PC-9 (cell line): ENCODE data around the gene PDE4D. TPM values are rescaled to one million over a fixed set of nuclear protein-coding genes. Genes with fewer than 3 reads are reported as not detected.

Source experiments
- BruUV-seq: library from RNA; stranded (reverse); fragments of 400-500 nt; replicated peaks from 2 replicates; lab custom pipeline; 2021; lab: Mats Ljungman, UMichigan
- CTCF ChIA-PET: fragments of 300-600 bp; sonication (Branson Sonifier 250); formaldehyde crosslinking; loops from one replicate; lab custom pipeline; 2022; ENCODE audit warnings: antibody characterized with exemption; lab: Charles Lee
- POLR2A ChIA-PET: fragments of 300-600 bp; sonication (Branson Sonifier 250); formaldehyde crosslinking; loops from one replicate; lab custom pipeline; 2022; ENCODE audit warnings: antibody characterized with exemption; ENCODE audit not compliant: unreplicated experiment; lab: Charles Lee
- DNase-seq, 2 experiments: peaks; one replicate each; pipeline versions ENCODE4 v3.0.0 to v3.0.0-alpha.2; 2015 to 2022; ENCODE audit warnings: mixed read lengths in 1 of 2
- H2AFZ ChIP-seq: fragments of 200-600 bp; sonication (generic); 2 replicates; pipeline ENCODE4 v1.8.1; 2017; ENCODE audit warnings: antibody characterized with exemption
- H3F3A ChIP-seq: fragments of 200-600 bp; sonication (generic); 2 replicates; pipeline ENCODE4 v1.8.1; 2017; ENCODE audit warnings: antibody characterized with exemption, mild to moderate bottlenecking, low read depth; ENCODE audit not compliant: insufficient read depth
- H3K27ac ChIP-seq: fragments of 200-600 bp; sonication (generic); 2 replicates; pipeline ENCODE4 v1.6.1; 2016; ENCODE audit warnings: mixed run types
- H3K27me3 ChIP-seq: fragments of 200-600 bp; sonication (generic); 2 replicates; pipeline ENCODE4 v1.6.1; 2016; ENCODE audit warnings: low read depth, mixed run types; ENCODE audit not compliant: insufficient read depth
- H3K36me3 ChIP-seq: fragments of 200-600 bp; sonication (generic); 2 replicates; pipeline ENCODE4 v1.6.1; 2016; ENCODE audit warnings: low read depth, mixed run types
- H3K4me1 ChIP-seq: fragments of 200-600 bp; sonication (generic); replicated peaks from 2 replicates; pipeline ENCODE4 v1.6.1; 2016; ENCODE audit warnings: mixed run types; ENCODE audit not compliant: insufficient read depth
- H3K4me2 ChIP-seq: fragments of 200-600 bp; sonication (generic); 2 replicates; pipeline ENCODE4 v1.6.1; 2017; ENCODE audit warnings: mixed run types
- H3K4me3 ChIP-seq: fragments of 200-600 bp; sonication (generic); 2 replicates; pipeline ENCODE4 v1.6.1; 2016; ENCODE audit warnings: mixed run types
- H3K79me2 ChIP-seq: fragments of 200-600 bp; sonication (generic); 2 replicates; pipeline ENCODE4 v1.6.1; 2017; ENCODE audit warnings: low read depth, mixed run types
- H3K9me2 ChIP-seq: fragments of 200-600 bp; sonication (generic); 2 replicates; pipeline ENCODE4 v1.8.1; 2017; ENCODE audit warnings: mild to moderate bottlenecking; ENCODE audit not compliant: insufficient read depth
- H3K9me3 ChIP-seq: fragments of 200-600 bp; sonication (generic); 2 replicates; pipeline ENCODE4 v1.8.1; 2016; ENCODE audit warnings: low read depth; ENCODE audit not compliant: insufficient read depth
- H4K20me1 ChIP-seq: fragments of 200-600 bp; sonication (generic); 2 replicates; pipeline ENCODE4 v1.8.1; 2017; ENCODE audit not compliant: insufficient read depth
- EZH2 ChIP-seq: fragments of 200-600 bp; sonication (generic); IDR thresholded peaks from 2 replicates; pipeline ENCODE4 v1.8.0; 2017; ENCODE audit warnings: antibody characterized with exemption, low read depth
- intact Hi-C: fragments of 100-400 bp; cut with micrococcal nuclease; formaldehyde crosslinking; loops from one replicate; pipeline ENCODE4 v1.10.0; 2022; ENCODE audit not compliant: unreplicated experiment
- total RNA-seq: library from RNA; stranded (reverse); gene quantifications from 2 replicates; pipeline ENCODE4 v1.2.3, GENCODE V29; 2021
- TF ChIP-seq, protein P1 (sequence below): fragments of 200-600 bp; sonication (generic); conservative IDR thresholded peaks from 2 replicates; pipeline ENCODE4 v1.6.1; 2017; ENCODE audit warnings: mixed run types, antibody characterized with exemption, mild to moderate bottlenecking, moderate library complexity

PDE4D gene
- total RNA-seq, 1 experiment from 2014 or later: 9.8 TPM

DNA sequence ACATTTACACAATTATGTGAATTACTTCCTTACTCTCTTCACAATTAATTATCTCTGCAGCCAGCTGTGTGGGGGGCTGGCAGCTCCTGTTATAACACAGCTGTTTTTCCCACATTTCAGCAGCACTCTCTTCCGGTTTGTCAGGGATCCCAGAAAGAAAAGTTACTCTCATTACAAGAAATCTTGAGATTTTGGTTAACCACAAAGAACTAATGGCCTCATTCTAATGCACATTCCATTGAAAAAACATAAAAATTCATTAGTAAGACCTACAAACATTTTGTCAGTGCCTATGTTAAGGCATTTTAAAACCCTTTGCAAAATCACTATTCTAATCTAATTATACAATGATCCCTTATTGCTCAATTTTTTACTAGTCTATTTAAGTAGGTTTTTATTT is 64.1 kb downstream of the PDE4D start:
- TF ChIP-seq EZH2: no peak
- TF ChIP-seq, protein P1, sequence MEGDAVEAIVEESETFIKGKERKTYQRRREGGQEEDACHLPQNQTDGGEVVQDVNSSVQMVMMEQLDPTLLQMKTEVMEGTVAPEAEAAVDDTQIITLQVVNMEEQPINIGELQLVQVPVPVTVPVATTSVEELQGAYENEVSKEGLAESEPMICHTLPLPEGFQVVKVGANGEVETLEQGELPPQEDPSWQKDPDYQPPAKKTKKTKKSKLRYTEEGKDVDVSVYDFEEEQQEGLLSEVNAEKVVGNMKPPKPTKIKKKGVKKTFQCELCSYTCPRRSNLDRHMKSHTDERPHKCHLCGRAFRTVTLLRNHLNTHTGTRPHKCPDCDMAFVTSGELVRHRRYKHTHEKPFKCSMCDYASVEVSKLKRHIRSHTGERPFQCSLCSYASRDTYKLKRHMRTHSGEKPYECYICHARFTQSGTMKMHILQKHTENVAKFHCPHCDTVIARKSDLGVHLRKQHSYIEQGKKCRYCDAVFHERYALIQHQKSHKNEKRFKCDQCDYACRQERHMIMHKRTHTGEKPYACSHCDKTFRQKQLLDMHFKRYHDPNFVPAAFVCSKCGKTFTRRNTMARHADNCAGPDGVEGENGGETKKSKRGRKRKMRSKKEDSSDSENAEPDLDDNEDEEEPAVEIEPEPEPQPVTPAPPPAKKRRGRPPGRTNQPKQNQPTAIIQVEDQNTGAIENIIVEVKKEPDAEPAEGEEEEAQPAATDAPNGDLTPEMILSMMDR: no peak
- H3K36me3 ChIP-seq: no peaks in the 10 kb centered on the region
- BruUV-seq: no TSS peak
- CTCF ChIA-PET: no interaction called here
- POLR2A ChIA-PET: no interaction called here
- no peaks in the 10 kb centered on the region for H3K9me3 ChIP-seq
- no peak overlapping the region for H3K27ac ChIP-seq
- DNase-seq: no peak
- no peaks in the 10 kb centered on the region for H3K4me1 ChIP-seq
- no peaks in the 10 kb centered on the region; the same call in 1 of the 2 replicates for H3K9me2 ChIP-seq
- H2AFZ ChIP-seq: no peak overlapping the region
- H3F3A ChIP-seq: no peaks in the 10 kb centered on the region
- H3K4me3 ChIP-seq: no peak overlapping the region
- no peak overlapping the region for H3K4me2 ChIP-seq
- intact Hi-C loops: no loop called here
- no peaks in the 10 kb centered on the region for H3K27me3 ChIP-seq
- no peaks in the 10 kb centered on the region for H4K20me1 ChIP-seq
- H3K79me2 ChIP-seq: no peaks in the 10 kb centered on the region

DNA sequence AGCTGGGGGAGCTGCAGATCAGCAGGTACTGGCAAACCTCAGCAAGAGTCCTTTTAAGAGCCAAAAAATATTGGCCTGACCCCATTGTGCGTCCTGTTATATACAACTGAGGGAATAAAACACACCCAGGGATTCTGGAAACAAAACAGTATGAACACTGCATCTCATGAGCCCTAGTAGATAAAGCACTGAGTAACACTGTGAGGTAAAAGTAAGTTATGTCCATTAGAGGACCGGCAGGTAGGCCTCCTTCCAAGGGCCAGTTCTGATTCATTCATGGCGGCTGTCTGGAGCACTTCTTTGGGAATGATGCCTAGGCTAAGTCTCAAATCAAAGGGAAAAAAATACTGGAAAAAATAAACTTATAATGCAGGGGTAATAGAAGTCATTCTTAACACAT is 64.9 kb downstream of the PDE4D start:
- Histone ChIP-seq H3K9me2 (no peaks in the 10 kb centered on the region; the same call in 1 of the 2 replicates), H2AFZ (no peak overlapping the region), H3K36me3 (no peaks in the 10 kb centered on the region), H3K4me1 (no peaks in the 10 kb centered on the region), H3K79me2 (no peaks in the 10 kb centered on the region), H3K4me3 (no peak overlapping the region), H3K27ac (no peak overlapping the region), H3F3A (no peaks in the 10 kb centered on the region), H3K9me3 (no peaks in the 10 kb centered on the region), H4K20me1 (no peaks in the 10 kb centered on the region), H3K4me2 (no peak overlapping the region), H3K27me3 (no peaks in the 10 kb centered on the region)
- DNase-seq: no peak
- intact Hi-C loops: no loop called here
- ChIA-PET POLR2A (no interaction called here), CTCF (no interaction called here)
- BruUV-seq: no TSS peak
- TF ChIP-seq, protein P1: no peak
- TF ChIP-seq EZH2: no peak

GRCh38 chr5:59826996-59827395 is 66.5 kb downstream of the PDE4D start:
- Histone ChIP-seq H3K9me3 (no peaks in the 10 kb centered on the region), H3K4me1 (no peaks in the 10 kb centered on the region), H3K79me2 (no peaks in the 10 kb centered on the region), H3F3A (no peaks in the 10 kb centered on the region), H3K27ac (no peak overlapping the region), H2AFZ (no peak overlapping the region), H3K9me2 (no peaks in the 10 kb centered on the region; the same call in 1 of the 2 replicates), H3K27me3 (no peaks in the 10 kb centered on the region), H3K36me3 (no peaks in the 10 kb centered on the region), H3K4me2 (no peak overlapping the region), H4K20me1 (no peaks in the 10 kb centered on the region), H3K4me3 (no peak overlapping the region)
- BruUV-seq: no TSS peak
- TF ChIP-seq EZH2: no peak
- TF ChIP-seq, protein P1: no peak
- ChIA-PET CTCF (no interaction called here), POLR2A (interaction anchor here (0.7 kb wide), 1 partner anchor 805 kb away, joined by 3 read pairs; no protein-coding TSS in a partner anchor)
- intact Hi-C loops: no loop called here
- DNase-seq: no peak
